K562 (cell line): ENCODE measurements around the gene ZNF565. TPM values are rescaled to one million over a fixed set of nuclear protein-coding genes. Genes with fewer than 3 reads are reported as not detected.

ENCODE experiments used
- ASH1L ChIP-seq: fragments of 450-650 bp; IDR thresholded peaks from 2 replicates; pipeline ENCODE4 v1.6.1; 2018; ENCODE audit warnings: borderline replicate concordance, mild to moderate bottlenecking, low read depth; ENCODE audit not compliant: partially characterized antibody
- CBFA2T2 ChIP-seq: fragments of 450-650 bp; conservative IDR thresholded peaks from 2 replicates; pipeline ENCODE4 v1.6.1; 2017; ENCODE audit warnings: mild to moderate bottlenecking
- CHD2 ChIP-seq: IDR thresholded peaks from 2 replicates; pipeline ENCODE4 v1.6.1; 2011; ENCODE audit warnings: low read depth, low read length
- COPS2 ChIP-seq: fragments of 450-650 bp; conservative IDR thresholded peaks from 2 replicates; pipeline ENCODE4 v1.6.1; 2016; ENCODE audit warnings: mild to moderate bottlenecking, moderate library complexity
- E2F3 ChIP-seq: fragments of 250-450 bp; sonication (Bioruptor Pico); IDR thresholded peaks from 2 replicates; pipeline ENCODE4 v1.4.0; 2020; ENCODE audit warnings: mild to moderate bottlenecking
- HIVEP1 ChIP-seq: fragments of 250-450 bp; sonication (Bioruptor Pico); IDR thresholded peaks from 2 replicates; pipeline ENCODE4 v1.4.0; 2020; ENCODE audit warnings: mild to moderate bottlenecking
- HMG20A ChIP-seq: fragments of 450-650 bp; formaldehyde crosslinking; conservative IDR thresholded peaks from 2 replicates; pipeline ENCODE4 v1.4.0; 2020; ENCODE audit warnings: mild to moderate bottlenecking, mixed read lengths
- SIRT6 ChIP-seq: IDR thresholded peaks from one replicate; pipeline ENCODE4 v1.6.1; 2012; ENCODE audit warnings: low read depth, mild to moderate bottlenecking, control low read depth, inconsistent platforms, low read length, moderate library complexity
- SMARCE1 ChIP-seq: fragments of 450-650 bp; IDR thresholded peaks from 2 replicates; pipeline ENCODE4 v1.7.1; 2016; ENCODE audit warnings: mild to moderate bottlenecking
- SP1 ChIP-seq: sonication (generic); formaldehyde crosslinking; IDR thresholded peaks from 2 replicates; pipeline ENCODE4 v1.8.1; 2022; ENCODE audit warnings: mild to moderate bottlenecking, missing genetic modification reagents
- TCF3 ChIP-seq: sonication (generic); formaldehyde crosslinking; IDR thresholded peaks from 2 replicates; pipeline ENCODE4 v1.4.0; 2020; ENCODE audit warnings: mild to moderate bottlenecking, missing genetic modification reagents
- TCF7 ChIP-seq: sonication (generic); IDR thresholded peaks from 2 replicates; pipeline ENCODE4 v1.6.1; 2016; ENCODE audit warnings: antibody characterized with exemption, borderline replicate concordance
- THRAP3 ChIP-seq: fragments of 450-650 bp; IDR thresholded peaks from 2 replicates; pipeline ENCODE4 v1.6.1; 2016; ENCODE audit warnings: mild to moderate bottlenecking, inconsistent platforms, borderline replicate concordance
- XRCC5 ChIP-seq: fragments of 200-400 bp; formaldehyde crosslinking; IDR thresholded peaks from 2 replicates; pipeline ENCODE4 v1.6.1; 2017; ENCODE audit warnings: low read depth, mild to moderate bottlenecking, low read length
- ZNF445 ChIP-seq: fragments of 250-450 bp; sonication (Bioruptor Pico); IDR thresholded peaks from 2 replicates; pipeline ENCODE4 v1.4.0; 2020; ENCODE audit warnings: low read depth, mild to moderate bottlenecking, moderate library complexity
- ZNF778 ChIP-seq: fragments of 450-650 bp; formaldehyde crosslinking; IDR thresholded peaks from 2 replicates; pipeline ENCODE4 v1.4.0; 2020; ENCODE audit warnings: mild to moderate bottlenecking, moderate library complexity
- ZNF780A ChIP-seq: fragments of 250-450 bp; sonication (Bioruptor Pico); IDR thresholded peaks from 2 replicates; pipeline ENCODE4 v1.5.0; 2021; ENCODE audit warnings: mild to moderate bottlenecking
- polyA plus RNA-seq, 8 experiments: library from polyadenylated mRNA; depleted of rRNA in 4 of 8; stranded (reverse) in 5 of 8; unstranded in 3 of 8; fragments of >200 nt; fragmentation: Nextera tagmentation in 2 of 8; fragmentation: Illumina TruSeq in 1 of 8; extraction: Ambion mirVana in 2 of 8; extraction: Trizol in 1 of 8; gene quantifications; 2 replicates each; pipeline versions ENCODE4 v1.2.1 to v1.2.3, GENCODE V29; 2011 to 2014; ENCODE audit warnings: inconsistent platforms in 1 of 8, missing spikeins in 1 of 8
- total RNA-seq, 7 experiments: library from RNA; depleted of rRNA in 6 of 7; stranded (reverse); fragments of >200 nt in 6 of 7; fragmentation: Illumina TruSeq in 2 of 7; extraction: Trizol in 2 of 7; gene quantifications; 2 replicates each; pipeline versions ENCODE4 v1.2.1 to v1.2.3, GENCODE V29; 2011 to 2021; ENCODE audit warnings: low replicate concordance in 1 of 7
- TF ChIP-seq, protein P1 (sequence below): fragments of 450-650 bp; formaldehyde crosslinking; IDR thresholded peaks from 2 replicates; pipeline ENCODE4 v1.4.0; 2020; ENCODE audit warnings: mild to moderate bottlenecking, moderate library complexity
- TF ChIP-seq, protein P2 (sequence below): fragments of 450-650 bp; IDR thresholded peaks from 2 replicates; pipeline ENCODE4 v1.6.1; 2016; ENCODE audit warnings: antibody characterized with exemption
- TF ChIP-seq, protein P3 (sequence below): fragments of 450-650 bp; conservative IDR thresholded peaks from 2 replicates; pipeline ENCODE4 v1.6.1; 2016; ENCODE audit warnings: missing genetic modification characterization, low read depth, mild to moderate bottlenecking, missing compliant biosample characterization, moderate library complexity
- TF ChIP-seq, protein P4 (sequence below): sonication (generic); formaldehyde crosslinking; IDR thresholded peaks from 2 replicates; pipeline ENCODE4 v1.8.0; 2022; ENCODE audit warnings: mild to moderate bottlenecking, missing genetic modification reagents
- TF ChIP-seq, protein P5 (sequence below): fragments of 200-800 bp; sonication (Bioruptor generic); IDR thresholded peaks from 2 replicates; pipeline ENCODE4 v1.6.1; 2017; ENCODE audit warnings: missing genetic modification characterization, missing compliant biosample characterization

ZNF565 gene
- total and polyA plus RNA-seq, 9 of the 15 experiments (the other 6 are each of a cell fraction or from before 2014, with no cell fraction given) = 1.3 to 3.2 (median 2.6) TPM

DNA sequence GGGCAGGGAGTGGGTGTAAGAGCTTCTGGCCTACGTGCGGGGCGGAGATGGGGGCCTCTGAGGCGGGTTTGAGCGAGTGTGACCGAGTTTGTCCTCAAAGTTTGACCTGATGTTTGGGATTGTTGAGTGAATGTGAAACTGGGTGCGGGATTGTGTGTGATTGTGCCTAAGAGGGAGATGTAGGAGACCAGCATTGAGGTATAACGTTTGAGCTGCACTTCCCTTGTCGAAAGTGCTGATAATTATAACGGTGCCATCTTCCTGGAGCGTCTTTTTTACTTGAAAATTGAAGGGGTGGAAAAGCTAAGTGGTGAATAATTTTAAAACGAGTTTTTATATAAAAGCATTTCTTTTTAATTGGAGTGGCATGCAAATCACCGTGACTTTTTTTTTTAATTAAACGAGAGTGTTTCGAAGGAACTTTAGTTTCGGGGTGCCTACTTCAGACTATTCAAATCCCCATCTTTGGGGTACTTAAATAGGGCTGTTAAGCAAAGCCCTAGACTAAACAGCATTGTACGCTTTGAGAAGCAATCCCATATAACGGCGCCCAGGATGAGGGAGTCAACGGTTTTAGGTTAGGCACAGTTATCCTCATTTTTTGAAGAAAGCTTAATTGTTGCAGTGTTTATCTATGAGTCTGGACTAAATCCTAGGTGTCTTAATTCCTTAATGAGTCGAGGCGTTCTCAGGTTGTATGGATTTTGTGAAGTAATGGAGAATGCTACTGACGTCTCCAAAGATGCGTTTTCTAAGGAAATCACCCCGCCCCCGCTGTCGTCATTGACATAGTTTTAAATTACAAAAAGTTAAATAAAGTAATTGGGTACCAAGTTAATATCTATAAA is 1.0 kb upstream of the ZNF565 start (continued):
- TF ChIP-seq CHD2 = no peak
- TF ChIP-seq CBFA2T2 = no peak
- TF ChIP-seq TCF3 (CRISPR knock-in tag) = no peak; the same call in 1 of the 2 replicates
- TF ChIP-seq ZNF778 (CRISPR knock-in tag) = no peak
- no peak for TF ChIP-seq SIRT6
- TF ChIP-seq THRAP3 = 0 out of 2 replicates have a peak, but pooled peaks have one; percentile 28
- TF ChIP-seq, protein P1, sequence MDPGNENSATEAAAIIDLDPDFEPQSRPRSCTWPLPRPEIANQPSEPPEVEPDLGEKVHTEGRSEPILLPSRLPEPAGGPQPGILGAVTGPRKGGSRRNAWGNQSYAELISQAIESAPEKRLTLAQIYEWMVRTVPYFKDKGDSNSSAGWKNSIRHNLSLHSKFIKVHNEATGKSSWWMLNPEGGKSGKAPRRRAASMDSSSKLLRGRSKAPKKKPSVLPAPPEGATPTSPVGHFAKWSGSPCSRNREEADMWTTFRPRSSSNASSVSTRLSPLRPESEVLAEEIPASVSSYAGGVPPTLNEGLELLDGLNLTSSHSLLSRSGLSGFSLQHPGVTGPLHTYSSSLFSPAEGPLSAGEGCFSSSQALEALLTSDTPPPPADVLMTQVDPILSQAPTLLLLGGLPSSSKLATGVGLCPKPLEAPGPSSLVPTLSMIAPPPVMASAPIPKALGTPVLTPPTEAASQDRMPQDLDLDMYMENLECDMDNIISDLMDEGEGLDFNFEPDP (CRISPR knock-in tag) = no peak
- no peak for TF ChIP-seq ZNF780A (CRISPR knock-in tag)
- TF ChIP-seq, protein P2, sequence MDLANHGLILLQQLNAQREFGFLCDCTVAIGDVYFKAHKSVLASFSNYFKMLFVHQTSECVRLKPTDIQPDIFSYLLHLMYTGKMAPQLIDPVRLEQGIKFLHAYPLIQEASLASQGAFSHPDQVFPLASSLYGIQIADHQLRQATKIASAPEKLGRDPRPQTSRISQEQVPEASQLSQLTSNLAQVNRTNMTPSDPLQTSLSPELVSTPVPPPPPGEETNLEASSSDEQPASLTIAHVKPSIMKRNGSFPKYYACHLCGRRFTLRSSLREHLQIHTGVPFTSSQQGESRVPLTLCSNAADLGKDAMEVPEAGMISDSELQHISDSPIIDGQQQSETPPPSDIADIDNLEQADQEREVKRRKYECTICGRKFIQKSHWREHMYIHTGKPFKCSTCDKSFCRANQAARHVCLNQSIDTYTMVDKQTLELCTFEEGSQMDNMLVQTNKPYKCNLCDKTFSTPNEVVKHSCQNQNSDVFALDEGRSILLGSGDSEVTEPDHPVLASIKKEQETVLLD = no peak
- no peak for TF ChIP-seq ZNF445
- TF ChIP-seq ASH1L = no peak
- peak; percentile 17; the same call in 1 of the 2 replicates for TF ChIP-seq SMARCE1
- TF ChIP-seq TCF7 = no peak
- TF ChIP-seq, protein P3, sequence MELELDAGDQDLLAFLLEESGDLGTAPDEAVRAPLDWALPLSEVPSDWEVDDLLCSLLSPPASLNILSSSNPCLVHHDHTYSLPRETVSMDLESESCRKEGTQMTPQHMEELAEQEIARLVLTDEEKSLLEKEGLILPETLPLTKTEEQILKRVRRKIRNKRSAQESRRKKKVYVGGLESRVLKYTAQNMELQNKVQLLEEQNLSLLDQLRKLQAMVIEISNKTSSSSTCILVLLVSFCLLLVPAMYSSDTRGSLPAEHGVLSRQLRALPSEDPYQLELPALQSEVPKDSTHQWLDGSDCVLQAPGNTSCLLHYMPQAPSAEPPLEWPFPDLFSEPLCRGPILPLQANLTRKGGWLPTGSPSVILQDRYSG (tag) = no peak
- no peak for TF ChIP-seq HMG20A (CRISPR knock-in tag)
- no peak for TF ChIP-seq COPS2
- TF ChIP-seq E2F3 = no peak
- TF ChIP-seq SP1 (CRISPR knock-in tag) = no peak
- TF ChIP-seq, protein P4, sequence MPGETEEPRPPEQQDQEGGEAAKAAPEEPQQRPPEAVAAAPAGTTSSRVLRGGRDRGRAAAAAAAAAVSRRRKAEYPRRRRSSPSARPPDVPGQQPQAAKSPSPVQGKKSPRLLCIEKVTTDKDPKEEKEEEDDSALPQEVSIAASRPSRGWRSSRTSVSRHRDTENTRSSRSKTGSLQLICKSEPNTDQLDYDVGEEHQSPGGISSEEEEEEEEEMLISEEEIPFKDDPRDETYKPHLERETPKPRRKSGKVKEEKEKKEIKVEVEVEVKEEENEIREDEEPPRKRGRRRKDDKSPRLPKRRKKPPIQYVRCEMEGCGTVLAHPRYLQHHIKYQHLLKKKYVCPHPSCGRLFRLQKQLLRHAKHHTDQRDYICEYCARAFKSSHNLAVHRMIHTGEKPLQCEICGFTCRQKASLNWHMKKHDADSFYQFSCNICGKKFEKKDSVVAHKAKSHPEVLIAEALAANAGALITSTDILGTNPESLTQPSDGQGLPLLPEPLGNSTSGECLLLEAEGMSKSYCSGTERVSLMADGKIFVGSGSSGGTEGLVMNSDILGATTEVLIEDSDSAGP (CRISPR knock-in tag) = no peak
- TF ChIP-seq, protein P5, sequence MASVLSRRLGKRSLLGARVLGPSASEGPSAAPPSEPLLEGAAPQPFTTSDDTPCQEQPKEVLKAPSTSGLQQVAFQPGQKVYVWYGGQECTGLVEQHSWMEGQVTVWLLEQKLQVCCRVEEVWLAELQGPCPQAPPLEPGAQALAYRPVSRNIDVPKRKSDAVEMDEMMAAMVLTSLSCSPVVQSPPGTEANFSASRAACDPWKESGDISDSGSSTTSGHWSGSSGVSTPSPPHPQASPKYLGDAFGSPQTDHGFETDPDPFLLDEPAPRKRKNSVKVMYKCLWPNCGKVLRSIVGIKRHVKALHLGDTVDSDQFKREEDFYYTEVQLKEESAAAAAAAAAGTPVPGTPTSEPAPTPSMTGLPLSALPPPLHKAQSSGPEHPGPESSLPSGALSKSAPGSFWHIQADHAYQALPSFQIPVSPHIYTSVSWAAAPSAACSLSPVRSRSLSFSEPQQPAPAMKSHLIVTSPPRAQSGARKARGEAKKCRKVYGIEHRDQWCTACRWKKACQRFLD (CRISPR knock-in tag) = no peak
- no peak for TF ChIP-seq XRCC5
- no peak for TF ChIP-seq HIVEP1
